VCaP (cell line): ENCODE data around the gene TSPAN18.

Experiments used
- H3K27ac ChIP-seq: fragments of 450-650 bp; 2 replicates; pipeline ENCODE4 v1.5.1; 2017
- TF ChIP-seq, protein P1 (sequence below): fragments of 450-650 bp; conservative IDR thresholded peaks from 2 replicates; pipeline ENCODE4 v1.5.1; 2017; ENCODE audit warnings: mild to moderate bottlenecking, moderate library complexity

Gene TSPAN18

GRCh38 chr11:44748606-44749005 lies 21.8 kb downstream of the TSPAN18 start:
- H3K27ac ChIP-seq: no peak overlapping the region
- TF ChIP-seq, protein P1, sequence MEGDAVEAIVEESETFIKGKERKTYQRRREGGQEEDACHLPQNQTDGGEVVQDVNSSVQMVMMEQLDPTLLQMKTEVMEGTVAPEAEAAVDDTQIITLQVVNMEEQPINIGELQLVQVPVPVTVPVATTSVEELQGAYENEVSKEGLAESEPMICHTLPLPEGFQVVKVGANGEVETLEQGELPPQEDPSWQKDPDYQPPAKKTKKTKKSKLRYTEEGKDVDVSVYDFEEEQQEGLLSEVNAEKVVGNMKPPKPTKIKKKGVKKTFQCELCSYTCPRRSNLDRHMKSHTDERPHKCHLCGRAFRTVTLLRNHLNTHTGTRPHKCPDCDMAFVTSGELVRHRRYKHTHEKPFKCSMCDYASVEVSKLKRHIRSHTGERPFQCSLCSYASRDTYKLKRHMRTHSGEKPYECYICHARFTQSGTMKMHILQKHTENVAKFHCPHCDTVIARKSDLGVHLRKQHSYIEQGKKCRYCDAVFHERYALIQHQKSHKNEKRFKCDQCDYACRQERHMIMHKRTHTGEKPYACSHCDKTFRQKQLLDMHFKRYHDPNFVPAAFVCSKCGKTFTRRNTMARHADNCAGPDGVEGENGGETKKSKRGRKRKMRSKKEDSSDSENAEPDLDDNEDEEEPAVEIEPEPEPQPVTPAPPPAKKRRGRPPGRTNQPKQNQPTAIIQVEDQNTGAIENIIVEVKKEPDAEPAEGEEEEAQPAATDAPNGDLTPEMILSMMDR: no peak

DNA sequence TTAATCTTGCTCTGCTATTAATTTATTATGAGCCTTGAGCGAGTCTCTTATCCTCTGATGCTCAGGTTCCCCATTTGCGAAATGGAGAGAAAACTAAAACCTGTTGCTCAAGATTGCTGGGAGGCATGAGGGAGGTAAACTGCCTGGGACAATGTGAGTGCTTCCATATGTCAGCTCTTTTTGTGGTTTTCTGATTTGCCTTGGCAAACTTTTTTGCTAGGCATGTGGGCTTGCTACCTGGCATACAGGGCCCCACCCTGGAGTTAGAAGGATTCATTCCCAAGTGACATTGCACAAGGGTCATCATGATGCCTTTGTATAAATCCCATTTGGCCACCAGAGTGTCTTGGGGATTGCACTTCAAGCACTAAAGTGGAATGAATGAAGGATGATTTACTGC lies 22.4 kb downstream of the TSPAN18 start:
- TF ChIP-seq, protein P1: no peak
- H3K27ac ChIP-seq: no peak overlapping the region

- no peak overlapping the region for H3K27ac ChIP-seq
- TF ChIP-seq, protein P1: no peak
Measured at GRCh38 chr11:44750551-44751465, 24.0 kb downstream of the TSPAN18 start.

DNA sequence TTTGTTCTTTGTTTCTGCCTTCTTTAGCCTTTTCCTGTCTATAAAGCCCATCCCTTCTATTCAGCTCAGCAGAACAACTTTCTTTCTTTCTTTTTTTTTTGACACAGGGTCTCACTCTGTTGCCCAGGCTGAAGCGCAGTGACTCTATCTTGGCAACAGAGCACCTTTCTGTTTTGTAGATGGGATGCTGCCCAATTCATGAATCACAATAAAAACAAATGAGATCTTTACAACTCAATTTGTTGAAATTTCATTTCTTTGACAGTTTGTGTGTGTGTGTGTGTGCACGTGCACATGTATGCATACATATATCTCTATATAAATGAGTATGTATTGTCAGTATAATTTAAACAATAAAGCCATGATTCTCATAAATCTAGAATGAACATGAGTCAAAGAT lies 25.5 kb downstream of the TSPAN18 start:
- TF ChIP-seq, protein P1: no peak
- H3K27ac ChIP-seq: no peak overlapping the region

DNA sequence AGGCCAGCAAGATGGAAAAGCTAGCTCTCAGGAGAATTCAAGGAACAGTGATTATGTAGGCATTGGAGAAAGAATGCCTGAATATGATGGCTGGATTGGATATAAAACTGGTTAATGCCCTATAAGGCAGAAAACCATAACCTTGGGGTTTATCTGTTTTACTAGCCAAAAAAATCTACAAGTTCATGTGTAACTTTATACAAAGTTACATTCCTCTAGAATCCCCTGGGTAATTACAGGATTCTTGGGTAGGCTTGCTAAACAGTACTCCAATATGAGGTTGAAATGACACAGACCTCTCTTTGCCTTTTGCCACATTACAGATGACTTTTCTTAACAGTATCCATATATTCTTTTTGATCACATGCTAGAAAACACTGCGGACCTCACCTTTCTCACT lies 26.0 kb downstream of the TSPAN18 start:
- TF ChIP-seq, protein P1: no peak
- H3K27ac ChIP-seq: no peak overlapping the region

- no peak overlapping the region for H3K27ac ChIP-seq
Measured at GRCh38 chr11:44753961-44754645, 27.3 kb downstream of the TSPAN18 start.

More at GRCh38 chr11:44753961-44754645, 27.3 kb downstream of the TSPAN18 start:
- TF ChIP-seq, protein P1: no peak
